Heart left ventricle (tissue), 16 donors: ENCODE results near the gene RPS5. TPM values are rescaled to one million over a fixed set of nuclear protein-coding genes. Genes with fewer than 3 reads are reported as not detected.
A peak's percentile ranks its signal among the peaks of the same experiment; 100 is the strongest.

Experiments used
- ATAC-seq, 4 donors: fragments of 200-7000 bp; cut with Tn5 transposase; one replicate each; pipeline ENCODE4 v1.9.1; 2020 to 2022; ENCODE audit warnings: moderate library complexity in 4 of 4, mild to moderate bottlenecking in 3 of 4, moderate number of reproducible peaks in 1 of 4
- DNase-seq, 5 donors: peaks; one replicate each; pipeline ENCODE4 v3.0.0-alpha.2; 2020
- H3K27ac ChIP-seq, 12 donors: fragments of 200-600 bp; sonication (generic) in 4 of 12; one replicate each; pipeline versions ENCODE4 v1.5.0 to v1.8.0; 2016 to 2022; ENCODE audit warnings: mild to moderate bottlenecking in 2 of 12
- H3K27me3 ChIP-seq, 9 donors: fragments of 200-600 bp; sonication (generic) in 2 of 9; one replicate each; pipeline versions ENCODE4 v1.5.1 to v1.8.0; 2016 to 2022; ENCODE audit warnings: mild to moderate bottlenecking in 3 of 9
- H3K36me3 ChIP-seq, 9 donors: fragments of 200-600 bp; sonication (generic) in 2 of 9; one replicate each; pipeline versions ENCODE4 v1.5.0 to v1.8.0; 2018 to 2022; ENCODE audit warnings: mild to moderate bottlenecking in 2 of 9
- H3K4me1 ChIP-seq, 12 donors: fragments of 200-600 bp; sonication (generic) in 4 of 12; one replicate each; pipeline versions ENCODE4 v1.5.0 to v1.8.0; 2016 to 2022; ENCODE audit warnings: mild to moderate bottlenecking in 3 of 12
- H3K4me3 ChIP-seq, 12 donors: fragments of 200-600 bp; sonication (generic) in 4 of 12; one replicate each; pipeline versions ENCODE4 v1.5.0 to v1.8.0; 2017 to 2022; ENCODE audit warnings: mild to moderate bottlenecking in 9 of 12, moderate library complexity in 4 of 12
- H3K9me3 ChIP-seq, 12 donors: fragments of 200-600 bp; sonication (generic) in 4 of 12; one replicate each; pipeline versions ENCODE4 v1.5.0 to v1.8.0; 2016 to 2022; ENCODE audit warnings: mild to moderate bottlenecking in 1 of 12
- CTCF ChIP-seq, 12 donors: fragments of 200-600 bp; sonication (generic) in 4 of 12; IDR thresholded peaks; one replicate each; pipeline versions ENCODE4 v1.5.0 to v1.8.0; 2018 to 2022; ENCODE audit warnings: antibody characterized with exemption in 12 of 12, mild to moderate bottlenecking in 5 of 12
- POLR2A ChIP-seq, 2 donors: fragments of 450-650 bp; IDR thresholded peaks; one replicate each; pipeline ENCODE4 v1.6.1; 2017; ENCODE audit warnings: antibody characterized with exemption in 2 of 2, mild to moderate bottlenecking in 2 of 2, moderate library complexity in 2 of 2
- WGBS, 4 donors: extraction: QIAGEN DNeasy Blood & Tissue Kit in 2 of 4; methylation state at CpG; one replicate each; pipeline versions ENCODE4 v1.1.5 to v1.1.7; 2013 to 2018; 5-methylcytosine and 5-hydroxymethylcytosine counted together
- intact Hi-C, 10 donors: fragments of 100-400 bp; cut with DNase I; formaldehyde crosslinking; loops; one replicate each; pipeline versions ENCODE4 v1.11.1 to v1.14.2; 2022
- polyA plus RNA-seq, 2 donors: library from polyadenylated mRNA; stranded (reverse); fragments of 200-250 nt; gene quantifications; one replicate each; pipeline ENCODE4 v1.2.3, GENCODE V29; 2013
- total RNA-seq, 9 donors: library from RNA; depleted of rRNA in 2 of 9; stranded (reverse); fragments of >200 nt in 2 of 9; fragmentation: NEBNext Ultra II Directional in 3 of 9; extraction: Animal tissue kit (Norgen Biotek cat#: 25700) in 3 of 9; gene quantifications; one replicate each; pipeline versions ENCODE4 v1.1.0 to v1.2.4, GENCODE V29; 2016 to 2023
- donor health status: ischemic (EF 13 %, LVEDD 7.1; RV severe dilation, severe dysfunction).
- donor health status: healthy with polysubstance abuse.
- donor health status: DM: no; HTN: yes; CAD: no.
- donor health status: DM: no; HTN: no; CAD: no.
- donor health status: ischemic (EF 25% LVEDD 6.9; RV normal size, moderate dysfunction).
- donor health status: ischemic (EF 25% LVEDD 5.7; RV mildly dilated, moderate dysfunction).
- donor health status: healthy.
- donor health status: DM: yes; HTN: yes; CAD: no.
- donor health status: ischemic (EF 35%, LVEDD 5.7; RV mildly dilated, moderate dysfunction).
- donor health status: nonischemic (EF 11% LVEDD 7.7; RV severe dilation, severe dysfunction).
- donor health status: DM: yes; HTN: yes; CAD: no.
- donor health status: PGD.
- donor health status: ischemic (EF 29% LVEDD 5.4; RV normal size, mild dysfunction).
- donor health status: nonischemic (EF 23%, LVEDD 6.1; RV moderate dilation, normal function).

RPS5 gene
- total and polyA plus RNA-seq, 11 donors, result 346 to 1,718 (median 485) TPM

- Histone ChIP-seq H3K9me3 (no peaks in the 10 kb centered on the region), H3K27ac (peak within 1 kb of the TSS; percentile 86 to 98 (median 90)), H3K4me3 (peak within 1 kb of the TSS; percentile 54 to 92 (median 73)), H3K36me3 (no peaks in the 10 kb centered on the region), H3K4me1 (peaks cover 0 to 16% (median 6%) of the 10 kb centered on the region in 12 donors), H3K27me3 (peaks cover 0 to 22% (median 0%) of the 10 kb centered on the region in 9 donors)
- TF ChIP-seq CTCF (IDR thresholded peaks at IDR 0.05) (peak in 2 of 12 donors; percentile 23 to 29), POLR2A (IDR thresholded peaks at IDR 0.05) (no peak)
- 0 to 1% (median 1%) methylated on average over 16 to 74 of the region's 74 CpGs for WGBS, 4 donors
- ATAC-seq (peak; percentile 94 to 97 (median 97)), DNase-seq (peak; percentile 97 to 99 (median 98))
- intact Hi-C loops, result loop anchor here in 4 of 10 donors (2.0 to 5.0 kb wide), 2 partner anchors 34 to 35 kb away; partner anchors contain the start of gene ZSCAN22 (in 3 of the 4)
These were observed 24.6 kb upstream of the RPS5 start, which contains the start of gene ZNF497 for GRCh38 chr19:58362272-58362994. Gene ZNF497 (minus strand): TSS chr19:58362751. CDS start chr19:58357635, 5,116 bp downstream.

- H3K4me1 ChIP-seq, result peaks cover 0 to 13% (median 6%) of the 10 kb centered on the region in 12 donors
- intact Hi-C loops, result loop anchor here in 3 of 10 donors (5.0 kb wide), 1 partner anchor 37 kb away; the partner anchor contains the start of gene ZSCAN22 (in 3 of the 3)
- ATAC-seq (no peak), DNase-seq (no peak)
- H3K9me3 ChIP-seq, result no peaks in the 10 kb centered on the region
- H3K4me3 ChIP-seq, result no peak overlapping the region
- peaks cover 0 to 32% (median 0%) of the 10 kb centered on the region in 9 donors for H3K27me3 ChIP-seq
- no peak overlapping the region for H3K27ac ChIP-seq
- no peak for TF ChIP-seq CTCF (IDR thresholded peaks at IDR 0.05)
- TF ChIP-seq POLR2A (IDR thresholded peaks at IDR 0.05), result no peak
- WGBS, 4 donors, result 74 to 92% (median 87%) methylated on average over 5 of the region's 5 CpGs
- no peaks in the 10 kb centered on the region for H3K36me3 ChIP-seq
These were observed 22.9 kb upstream of the RPS5 start for GRCh38 chr19:58364146-58364545.

DNA sequence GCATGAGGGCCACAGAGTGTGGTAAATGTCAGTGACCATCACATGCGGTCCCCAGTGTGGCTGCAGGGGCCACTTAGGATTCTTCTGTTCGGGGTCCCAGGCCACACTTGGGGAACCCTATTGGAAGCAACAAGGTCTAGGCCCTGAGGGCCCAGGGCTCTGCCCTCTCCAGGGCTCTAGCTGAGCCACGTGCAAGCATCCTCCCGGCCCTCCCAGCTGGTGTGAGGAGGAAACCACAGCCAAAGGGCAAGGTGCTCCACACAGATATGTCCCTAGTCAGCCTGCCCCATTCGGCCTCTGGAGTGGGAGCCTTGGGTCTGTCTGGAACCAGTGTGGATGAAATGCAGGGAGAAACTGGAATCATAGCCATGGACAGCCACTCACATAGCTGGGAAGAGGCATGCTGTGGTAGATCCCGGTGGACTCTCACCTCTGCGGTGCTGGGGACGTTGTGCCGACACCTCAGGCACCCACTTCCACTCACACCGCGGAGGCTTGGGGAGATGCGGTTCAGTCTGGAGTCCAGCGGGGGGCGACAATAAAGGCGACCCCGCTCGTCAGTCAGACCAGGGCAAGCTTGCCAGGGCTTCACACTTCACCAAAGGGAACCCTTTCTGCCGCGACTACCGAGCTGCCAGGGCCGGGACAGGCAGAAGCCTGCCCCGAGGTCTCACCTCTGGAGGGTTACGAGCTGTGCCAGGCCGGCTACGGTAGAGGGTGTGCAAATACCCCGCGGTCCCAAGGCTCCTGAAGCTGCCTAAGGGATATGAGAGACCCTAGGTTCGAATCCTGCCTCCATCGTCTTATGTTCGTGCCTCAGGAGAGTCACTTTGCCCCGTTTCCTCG, 20.3 kb upstream of the RPS5 start:
- Histone ChIP-seq H3K4me1 (peaks cover 0 to 9% (median 2%) of the 10 kb centered on the region in 12 donors), H3K36me3 (no peaks in the 10 kb centered on the region), H3K27ac (no peak overlapping the region), H3K9me3 (no peaks in the 10 kb centered on the region), H3K4me3 (no peak overlapping the region), H3K27me3 (peaks cover 0 to 32% (median 0%) of the 10 kb centered on the region in 9 donors)
- DNase-seq (no peak), ATAC-seq (no peak)
- WGBS, 4 donors, result 88 to 90% (median 89%) methylated on average over 24 to 32 of the region's 32 CpGs
- intact Hi-C loops, result no loop called here
- TF ChIP-seq CTCF (IDR thresholded peaks at IDR 0.05) (no peak), POLR2A (IDR thresholded peaks at IDR 0.05) (no peak)
